A549 (cell line): ENCODE data around the gene DSTN.

Source experiments
- CHD2 ChIP-seq: fragments of 150-350 bp; IDR thresholded peaks from 2 replicates; pipeline ENCODE4 v1.6.1; 2014; ENCODE audit warnings: low read length; ENCODE audit not compliant: partially characterized antibody
- CTCF ChIP-seq: fragments of >200 bp; sonication (Bioruptor Twin); formaldehyde crosslinking; IDR thresholded peaks from 3 replicates; pipeline ENCODE4 v1.5.1; 2016
- ESRRA ChIP-seq: fragments of 150-350 bp; IDR thresholded peaks from 2 replicates; pipeline ENCODE4 v1.6.1; 2014; ENCODE audit warnings: mild to moderate bottlenecking, low read length, borderline replicate concordance
- JUN ChIP-seq, 2 experiments: fragments of >200 bp; sonication (Bioruptor Twin); formaldehyde crosslinking; IDR thresholded peaks; 2 replicates in 1 of 2; 3 replicates in 1 of 2; pipeline ENCODE4 v1.6.1; 2016 to 2017
- JUNB ChIP-seq: fragments of >200 bp; sonication (Bioruptor Twin); formaldehyde crosslinking; IDR thresholded peaks from 2 replicates; pipeline ENCODE4 v1.6.1; 2016
- MAX ChIP-seq: IDR thresholded peaks from 2 replicates; pipeline ENCODE4 v1.6.1; 2012
- POLR2A ChIP-seq: IDR thresholded peaks from 2 replicates; pipeline ENCODE4 v1.6.1; 2012; ENCODE audit warnings: mild to moderate bottlenecking, low read length
- RAD21 ChIP-seq, 2 experiments: fragments of >200 bp in 1 of 2; sonication (Bioruptor Twin) in 1 of 2; formaldehyde crosslinking in 1 of 2; IDR thresholded peaks in 1 of 2; conservative IDR thresholded peaks in 1 of 2; 2 replicates in 1 of 2; 3 replicates in 1 of 2; pipeline ENCODE4 v1.6.1; 2012 to 2018; ENCODE audit warnings: inconsistent platforms in 1 of 2
- RCOR1 ChIP-seq: fragments of 150-350 bp; IDR thresholded peaks from 2 replicates; pipeline ENCODE4 v1.6.1; 2014; ENCODE audit warnings: antibody characterized with exemption, low read length, low read depth
- SREBF2 ChIP-seq: fragments of 450-650 bp; IDR thresholded peaks from 2 replicates; pipeline ENCODE4 v1.6.1; 2014; ENCODE audit warnings: mild to moderate bottlenecking, moderate library complexity

- TF ChIP-seq JUNB: no peak
- no peak for TF ChIP-seq RCOR1
- no peak for TF ChIP-seq POLR2A
- no peak for TF ChIP-seq CTCF
- no peak for TF ChIP-seq CHD2
- no peak for TF ChIP-seq JUN (IDR thresholded peaks at IDR 0.05)
- no peak for TF ChIP-seq ESRRA
- no peak for TF ChIP-seq MAX
- TF ChIP-seq RAD21 (conservative IDR thresholded peaks at IDR 0.05 in 1 of 2, IDR thresholded peaks at IDR 0.05 in 1 of 2): no peak
- no peak for TF ChIP-seq SREBF2
Observed at GRCh38 chr20:17624070-17624469, 54.2 kb downstream of the DSTN start.
